ENCODE measurements around the gene PRKCA. TPM values are rescaled to one million over a fixed set of nuclear protein-coding genes. Genes with fewer than 3 reads are reported as not detected.
"Not testable (repeated sequence)": the region's sequence is repeated elsewhere in the genome, so short reads cannot be mapped to it uniquely, and the experiment has no call there.

Gene PRKCA
- total RNA-seq, 1 experiment from 2014 or later, result 20.7 TPM

- no peak for DNase-seq (ENCODE audit: unreplicated experiment)
- ChIA-PET POLR2A (interaction anchor here (0.6 kb wide), 1 partner anchor 13 kb away, joined by 3 read pairs; no protein-coding TSS in a partner anchor), CTCF (interaction anchor here (1.5 kb wide), 1 partner anchor 29 kb away, joined by 8 read pairs; no protein-coding TSS in a partner anchor)
- Mint-ChIP-seq H3K27me3 (ENCODE audit: insufficient read depth, unreplicated experiment) (no peaks in the 10 kb centered on the region), H3K9me3 (ENCODE audit: unreplicated experiment) (no peaks in the 10 kb centered on the region), H3K4me3 (ENCODE audit: unreplicated experiment) (no peak overlapping the region), H3K4me1 (ENCODE audit: insufficient read depth, unreplicated experiment) (no peaks in the 10 kb centered on the region), H3K27ac (ENCODE audit: low read depth, unreplicated experiment) (no peak overlapping the region), H3K36me3 (ENCODE audit: insufficient read depth, unreplicated experiment) (no peaks in the 10 kb centered on the region)
- TF ChIP-seq, protein P1, sequence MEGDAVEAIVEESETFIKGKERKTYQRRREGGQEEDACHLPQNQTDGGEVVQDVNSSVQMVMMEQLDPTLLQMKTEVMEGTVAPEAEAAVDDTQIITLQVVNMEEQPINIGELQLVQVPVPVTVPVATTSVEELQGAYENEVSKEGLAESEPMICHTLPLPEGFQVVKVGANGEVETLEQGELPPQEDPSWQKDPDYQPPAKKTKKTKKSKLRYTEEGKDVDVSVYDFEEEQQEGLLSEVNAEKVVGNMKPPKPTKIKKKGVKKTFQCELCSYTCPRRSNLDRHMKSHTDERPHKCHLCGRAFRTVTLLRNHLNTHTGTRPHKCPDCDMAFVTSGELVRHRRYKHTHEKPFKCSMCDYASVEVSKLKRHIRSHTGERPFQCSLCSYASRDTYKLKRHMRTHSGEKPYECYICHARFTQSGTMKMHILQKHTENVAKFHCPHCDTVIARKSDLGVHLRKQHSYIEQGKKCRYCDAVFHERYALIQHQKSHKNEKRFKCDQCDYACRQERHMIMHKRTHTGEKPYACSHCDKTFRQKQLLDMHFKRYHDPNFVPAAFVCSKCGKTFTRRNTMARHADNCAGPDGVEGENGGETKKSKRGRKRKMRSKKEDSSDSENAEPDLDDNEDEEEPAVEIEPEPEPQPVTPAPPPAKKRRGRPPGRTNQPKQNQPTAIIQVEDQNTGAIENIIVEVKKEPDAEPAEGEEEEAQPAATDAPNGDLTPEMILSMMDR (IDR thresholded peaks at IDR 0.05; ENCODE audit: unreplicated experiment), result no peak
- intact Hi-C loops (cut with micrococcal nuclease), result no loop called here
- no TSS peak for BruUV-seq (replicated peaks)
These were observed 14.5 kb upstream of the PRKCA start for GRCh38 chr17:66287911-66288310.

DNA sequence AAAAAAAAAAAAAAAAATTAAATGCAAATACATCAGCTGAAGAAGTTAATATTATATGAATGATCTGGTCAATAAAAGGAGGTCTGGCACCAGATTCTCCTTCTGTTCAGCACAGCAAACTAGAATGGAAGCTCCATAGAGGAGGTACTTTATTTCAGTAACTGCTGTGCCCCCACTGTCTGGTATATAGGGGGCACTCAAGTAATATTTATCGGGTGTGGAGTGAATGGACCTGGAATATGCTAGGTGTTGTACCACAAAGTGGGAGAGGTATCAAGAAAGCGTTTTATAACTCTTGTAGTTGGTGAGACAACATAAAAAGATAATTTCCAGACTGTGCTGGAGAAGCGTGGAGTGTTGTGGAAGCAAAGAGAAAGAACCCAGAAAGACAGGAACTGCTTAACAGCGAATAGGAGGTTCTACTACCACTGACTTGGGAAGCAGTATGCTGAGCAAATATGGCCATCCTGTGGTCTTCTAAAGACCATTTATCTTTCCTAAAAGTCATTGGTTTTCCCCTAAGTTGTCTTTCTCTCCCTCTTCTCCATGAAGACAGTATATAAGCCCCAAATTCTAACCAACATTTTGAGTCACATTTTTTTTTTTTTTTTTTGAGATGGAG, 12.2 kb upstream of the PRKCA start:
- H3K9me3 Mint-ChIP-seq (ENCODE audit: unreplicated experiment), result no peaks in the 10 kb centered on the region
- TF ChIP-seq, protein P1 (IDR thresholded peaks at IDR 0.05; ENCODE audit: unreplicated experiment), result peak; percentile 11
- H3K4me3 Mint-ChIP-seq (ENCODE audit: unreplicated experiment), result no peak overlapping the region
- no TSS peak for BruUV-seq (replicated peaks)
- peak; percentile 17 for DNase-seq (ENCODE audit: unreplicated experiment)
- no peaks in the 10 kb centered on the region for H3K4me1 Mint-ChIP-seq (ENCODE audit: insufficient read depth, unreplicated experiment)
- ChIA-PET CTCF (interaction anchor here (0.5 kb wide), 1 partner anchor 952 kb away, joined by 3 read pairs; no protein-coding TSS in a partner anchor), POLR2A (no interaction called here)
- intact Hi-C loops (cut with micrococcal nuclease), result no loop called here
- no peaks in the 10 kb centered on the region for H3K36me3 Mint-ChIP-seq (ENCODE audit: insufficient read depth, unreplicated experiment)
- no peak overlapping the region for H3K27ac Mint-ChIP-seq (ENCODE audit: low read depth, unreplicated experiment)
- H3K27me3 Mint-ChIP-seq (ENCODE audit: insufficient read depth, unreplicated experiment), result no peaks in the 10 kb centered on the region

- Mint-ChIP-seq H3K4me1 (ENCODE audit: insufficient read depth, unreplicated experiment) (no peaks in the 10 kb centered on the region), H3K9me3 (ENCODE audit: unreplicated experiment) (no peaks in the 10 kb centered on the region), H3K4me3 (ENCODE audit: unreplicated experiment) (no peak overlapping the region), H3K27me3 (ENCODE audit: insufficient read depth, unreplicated experiment) (no peaks in the 10 kb centered on the region), H3K36me3 (ENCODE audit: insufficient read depth, unreplicated experiment) (no peaks in the 10 kb centered on the region), H3K27ac (ENCODE audit: low read depth, unreplicated experiment) (no peak overlapping the region)
- TF ChIP-seq, protein P1 (IDR thresholded peaks at IDR 0.05; ENCODE audit: unreplicated experiment), result no peak
- intact Hi-C loops (cut with micrococcal nuclease), result no loop called here
- no peak for DNase-seq (ENCODE audit: unreplicated experiment)
- ChIA-PET POLR2A (no interaction called here), CTCF (no interaction called here)
- no TSS peak for BruUV-seq (replicated peaks)
These were observed 10.1 kb upstream of the PRKCA start for GRCh38 chr17:66292353-66292752.

GRCh38 chr17:66296289-66296725, 6.1 kb upstream of the PRKCA start:
- no peak overlapping the region for H3K4me3 Mint-ChIP-seq (ENCODE audit: unreplicated experiment)

GRCh38 chr17:66297443-66297842, 5.0 kb upstream of the PRKCA start:
- H3K36me3 Mint-ChIP-seq (ENCODE audit: insufficient read depth, unreplicated experiment); H3K27ac Mint-ChIP-seq (ENCODE audit: low read depth, unreplicated experiment); H3K27me3 Mint-ChIP-seq (ENCODE audit: insufficient read depth, unreplicated experiment); H3K4me3 Mint-ChIP-seq (ENCODE audit: unreplicated experiment); POLR2A ChIA-PET; DNase-seq (ENCODE audit: unreplicated experiment); CTCF ChIA-PET; H3K4me1 Mint-ChIP-seq (ENCODE audit: insufficient read depth, unreplicated experiment); H3K9me3 Mint-ChIP-seq (ENCODE audit: unreplicated experiment); intact Hi-C loops (cut with micrococcal nuclease); BruUV-seq (replicated peaks): not testable (repeated sequence)

More at GRCh38 chr17:66296289-66296725, 6.1 kb upstream of the PRKCA start:
- TF ChIP-seq, protein P1 (IDR thresholded peaks at IDR 0.05; ENCODE audit: unreplicated experiment), result no peak
- Mint-ChIP-seq H3K9me3 (ENCODE audit: unreplicated experiment) (no peaks in the 10 kb centered on the region), H3K27ac (ENCODE audit: low read depth, unreplicated experiment) (no peak overlapping the region), H3K36me3 (ENCODE audit: insufficient read depth, unreplicated experiment) (no peaks in the 10 kb centered on the region), H3K4me1 (ENCODE audit: insufficient read depth, unreplicated experiment) (peaks cover under 1% of the 10 kb centered on the region), H3K27me3 (ENCODE audit: insufficient read depth, unreplicated experiment) (no peaks in the 10 kb centered on the region)
- ChIA-PET POLR2A (no interaction called here), CTCF (interaction anchor here (0.6 kb wide), 1 partner anchor 41 kb away, joined by 3 read pairs; no protein-coding TSS in a partner anchor)
- no TSS peak for BruUV-seq (replicated peaks)
- intact Hi-C loops (cut with micrococcal nuclease), result no loop called here
- DNase-seq (ENCODE audit: unreplicated experiment), result no peak

Measured in MCF 10A (cell line).